GM12878 (cell line): ENCODE data around the gene POTEF. TPM values are rescaled to one million over a fixed set of nuclear protein-coding genes. Genes with fewer than 3 reads are reported as not detected.
A peak's percentile ranks its signal among the peaks of the same experiment; 100 is the strongest.
"Not testable (repeated sequence)": the region's sequence is repeated elsewhere in the genome, so short reads cannot be mapped to it uniquely, and the experiment has no call there.

Source experiments
- ATAC-seq: fragments of 200-7000 bp; cut with Tn5 transposase; 3 replicates; pipeline ENCODE4 v1.9.1; 2020; ENCODE audit warnings: mild to moderate bottlenecking, moderate library complexity
- BruUV-seq: library from RNA; stranded (reverse); fragments of 400-500 nt; replicated peaks from 2 replicates; lab custom pipeline; 2021; lab: Mats Ljungman, UMichigan
- CTCF ChIA-PET: fragments of 300-600 bp; sonication (Branson Sonifier 250); formaldehyde crosslinking; extraction: SDS; loops from one replicate; lab custom pipeline; 2021; ENCODE audit warnings: inconsistent platforms; lab: Yijun Ruan, JAX
- POLR2A ChIA-PET: fragments of 350-600 bp; formaldehyde crosslinking; extraction: SDS; loops from one replicate; lab custom pipeline; 2021; ENCODE audit warnings: inconsistent platforms; lab: Charles Lee
- RAD21 ChIA-PET: fragments of 300-600 bp; sonication (Branson Sonifier 250); formaldehyde crosslinking; loops from one replicate; lab custom pipeline; 2023; ENCODE audit warnings: antibody characterized with exemption; ENCODE audit not compliant: unreplicated experiment; lab: Charles Lee
- SMC1A ChIA-PET: fragments of 300-600 bp; sonication (Branson Sonifier 250); formaldehyde crosslinking; loops from one replicate; lab custom pipeline; 2023; ENCODE audit not compliant: unreplicated experiment, uncharacterized antibody; lab: Charles Lee
- DNase-seq: peaks from one replicate; pipeline ENCODE4 v3.0.0-alpha.2; 2011; ENCODE audit warnings: low read depth, low spot score
- FAIRE-seq: peaks from 3 replicates; lab custom pipeline; 2011; peaks lifted over from hg19 to GRCh38; lab: Jason Lieb, UNC
- H2AFZ ChIP-seq: 2 replicates; pipeline ENCODE4 v1.6.0; 2011; ENCODE audit warnings: low read depth, low read length, control low read depth; ENCODE audit not compliant: control insufficient read depth
- H3K27ac ChIP-seq: 2 replicates; pipeline ENCODE4 v1.5.1; 2011; ENCODE audit warnings: control low read depth; ENCODE audit not compliant: control insufficient read depth, insufficient read depth
- H3K27me3 ChIP-seq, 2 experiments: replicated peaks in 1 of 2; 2 replicates each; pipeline versions ENCODE4 v1.6.0 to v1.6.1; 2011; ENCODE audit warnings: low read length in 1 of 2; ENCODE audit not compliant: control insufficient read depth in 2 of 2, insufficient read depth in 2 of 2
- H3K36me3 ChIP-seq, 2 experiments: 2 replicates each; pipeline ENCODE4 v1.5.1; 2011; ENCODE audit warnings: low read length in 1 of 2; ENCODE audit not compliant: control insufficient read depth in 2 of 2, insufficient read depth in 2 of 2
- H3K4me1 ChIP-seq: 2 replicates; pipeline ENCODE4 v1.6.1; 2011; ENCODE audit warnings: mild to moderate bottlenecking, low read length, moderate library complexity, mixed read lengths; ENCODE audit not compliant: control insufficient read depth, insufficient read depth
- H3K4me2 ChIP-seq: 2 replicates; pipeline ENCODE4 v1.6.0; 2011; ENCODE audit warnings: control low read depth; ENCODE audit not compliant: control insufficient read depth, insufficient read depth
- H3K4me3 ChIP-seq: fragments of 200-600 bp; sonication (generic); 2 replicates; pipeline ENCODE4 v1.5.1; 2016
- H3K79me2 ChIP-seq: 2 replicates; pipeline ENCODE4 v1.6.0; 2011; ENCODE audit warnings: low read length; ENCODE audit not compliant: control insufficient read depth, insufficient read depth
- H3K9ac ChIP-seq: 2 replicates; pipeline ENCODE4 v1.8.0; 2011; ENCODE audit warnings: low read length, control low read depth, mixed read lengths; ENCODE audit not compliant: control insufficient read depth, insufficient read depth
- H3K9me3 ChIP-seq: replicated peaks from 3 replicates; pipeline ENCODE4 v1.5.1; 2011; ENCODE audit warnings: mild to moderate bottlenecking, low read length; ENCODE audit not compliant: control insufficient read depth, insufficient read depth
- H4K20me1 ChIP-seq: 2 replicates; pipeline ENCODE4 v1.6.0; 2011; ENCODE audit not compliant: control insufficient read depth, insufficient read depth
- CTCF ChIP-seq, 3 experiments: IDR thresholded peaks in 2 of 3; conservative IDR thresholded peaks in 1 of 3; 2 replicates each; pipeline ENCODE4 v1.5.1; 2011; ENCODE audit warnings: low read depth in 3 of 3, low read length in 3 of 3, mild to moderate bottlenecking in 3 of 3, control low read depth in 2 of 3, moderate library complexity in 2 of 3, inconsistent platforms in 1 of 3, mixed read lengths in 1 of 3; ENCODE audit not compliant: control insufficient read depth in 2 of 3, insufficient read depth in 1 of 3; ENCODE audit errors: extremely low read depth in 1 of 3
- POLR2AphosphoS5 ChIP-seq: IDR thresholded peaks from 2 replicates; pipeline ENCODE4 v1.6.1; 2011; ENCODE audit warnings: mild to moderate bottlenecking, low read length, inconsistent platforms
- RAD21 ChIP-seq: IDR thresholded peaks from 2 replicates; pipeline ENCODE4 v1.6.1; 2011; ENCODE audit warnings: mild to moderate bottlenecking, low read depth, low read length, moderate library complexity; ENCODE audit not compliant: insufficient read depth
- SMARCA5 ChIP-seq: fragments of 450-650 bp; IDR thresholded peaks from 2 replicates; pipeline ENCODE4 v1.6.1; 2017; ENCODE audit warnings: mild to moderate bottlenecking
- SMC3 ChIP-seq: IDR thresholded peaks from 2 replicates; pipeline ENCODE4 v1.6.1; 2011; ENCODE audit warnings: low read length, improper control_type of control experiment, borderline replicate concordance
- TCF12 ChIP-seq: IDR thresholded peaks from 2 replicates; pipeline ENCODE4 v1.6.1; 2011; ENCODE audit warnings: low read depth, mild to moderate bottlenecking, low read length
- YY1 ChIP-seq: IDR thresholded peaks from 2 replicates; pipeline ENCODE4 v1.6.1; 2011; ENCODE audit warnings: low read depth, mild to moderate bottlenecking, low read length
- WGBS: methylation state at CpG from one replicate; pipeline ENCODE4 v1.1.6; 2016; ENCODE audit warnings: low lambda C conversion rate; ENCODE audit not compliant: insufficient replicate concordance, insufficient coverage; ENCODE audit errors: missing lambda C conversion rate; 5-methylcytosine and 5-hydroxymethylcytosine counted together
- in situ Hi-C: fragments of 300-500 bp; cut with MboI; formaldehyde crosslinking; loops from 9 replicates; pipeline ENCODE4 v1.14.3; 2018; ENCODE audit warnings: mixed read lengths
- intact Hi-C: fragments of 100-400 bp; cut with micrococcal nuclease; formaldehyde crosslinking; loops from one replicate; pipeline ENCODE4 v1.14.2; 2022; ENCODE audit not compliant: unreplicated experiment
- polyA plus RNA-seq, 11 experiments: library from polyadenylated mRNA; depleted of rRNA in 4 of 11; unstranded in 6 of 11; stranded (reverse) in 5 of 11; fragments of >200 nt; fragmentation: Nextera tagmentation in 4 of 11; fragmentation: Illumina TruSeq in 1 of 11; extraction: Ambion mirVana in 4 of 11; extraction: Trizol in 1 of 11; gene quantifications; 1 replicate in 1 of 11; 2 replicates in 10 of 11; pipeline versions ENCODE4 v1.2.1 to v1.2.3, GENCODE V29; 2011 to 2016; ENCODE audit warnings: inconsistent platforms in 2 of 11, missing spikeins in 2 of 11, low read depth in 1 of 11
- total RNA-seq, 4 experiments: library from RNA; depleted of rRNA in 3 of 4; stranded (reverse); fragments of >200 nt in 3 of 4; fragmentation: Illumina TruSeq in 1 of 4; extraction: Trizol in 1 of 4; gene quantifications; 2 replicates each; pipeline versions ENCODE4 v1.2.1 to v1.2.3, GENCODE V29; 2013 to 2021

Gene POTEF
- total and polyA plus RNA-seq, 10 of the 15 experiments (the other 5 are each of a cell fraction or from before 2014, with no cell fraction given): 0.03 TPM; not detected in 9

GRCh38 chr2:130156624-130157004 is 27.6 kb upstream of the POTEF start:
- FAIRE-seq (no peak), ATAC-seq (no peak), DNase-seq (no peak)
- WGBS: 91% methylated on average over 9 of the region's 9 CpGs
- Histone ChIP-seq H3K27me3 (no peaks in the 10 kb centered on the region), H3K79me2 (no peaks in the 10 kb centered on the region), H3K36me3 (peaks cover 0 to 22% of the 10 kb centered on the region in 2 experiments; a peak in 2 of 4 replicates), H2AFZ (no peak overlapping the region), H4K20me1 (no peaks in the 10 kb centered on the region), H3K9me3 (no peaks in the 10 kb centered on the region), H3K4me1 (peaks cover 18% of the 10 kb centered on the region), H3K4me3 (no peak overlapping the region), H3K27ac (no peak overlapping the region), H3K4me2 (no peak overlapping the region), H3K9ac (no peak overlapping the region)
- RAD21 ChIA-PET: interaction anchor here (1.4 kb wide), 1 partner anchor 176 kb away, joined by 12 read pairs; no protein-coding TSS in a partner anchor
- CTCF ChIA-PET: interaction anchor here (1.4 kb wide), 2 partner anchors 175 to 185 kb away, joined by 4 to 17 read pairs; no protein-coding TSS in a partner anchor
- no TSS peak for BruUV-seq
- SMC1A ChIA-PET: interaction anchor here (1.0 kb wide), 1 partner anchor 176 kb away, joined by 4 read pairs; no protein-coding TSS in a partner anchor
- in situ Hi-C loops: loop anchor here (5.0 to 10.0 kb wide), 2 partner anchors 181 to 1518 kb away; no protein-coding TSS in a partner anchor
- POLR2A ChIA-PET: no interaction called here
- intact Hi-C loops: loop anchor here (1.0 kb wide), 1 partner anchor 176 kb away; no protein-coding TSS in a partner anchor
- TF ChIP-seq TCF12: no peak
- peak; percentile 49; the same call in 1 of the 2 replicates for TF ChIP-seq SMARCA5

GRCh38 chr2:130155956-130156623 is 27.1 kb upstream of the POTEF start:
- intact Hi-C loops: loop anchor here (1.0 kb wide), 1 partner anchor 176 kb away; no protein-coding TSS in a partner anchor
- DNase-seq, H3K4me3 ChIP-seq, H3K27ac ChIP-seq, H3K27me3 ChIP-seq, H3K4me2 ChIP-seq, H2AFZ ChIP-seq, BruUV-seq, H3K9me3 ChIP-seq, H3K79me2 ChIP-seq, POLR2A ChIA-PET, H3K9ac ChIP-seq, H4K20me1 ChIP-seq: not testable (repeated sequence)
- WGBS: 73% methylated on average over 16 of the region's 16 CpGs
- H3K36me3 ChIP-seq: peaks cover 0 to 22% of the 10 kb centered on the region in 2 experiments; a peak in 2 of 4 replicates
- in situ Hi-C loops: loop anchor here (5.0 to 10.0 kb wide), 2 partner anchors 181 to 1519 kb away; no protein-coding TSS in a partner anchor
- SMC1A ChIA-PET: interaction anchor here (1.0 kb wide), 1 partner anchor 177 kb away, joined by 4 read pairs; no protein-coding TSS in a partner anchor
- peaks cover 18% of the 10 kb centered on the region for H3K4me1 ChIP-seq
- ATAC-seq: peak; percentile 49
- TF ChIP-seq CTCF (IDR thresholded peaks at IDR 0.05 in 2 of 3, conservative IDR thresholded peaks at IDR 0.05 in 1 of 3; ENCODE audit: control insufficient read depth in 2 of 3, extremely low read depth in 1 of 3, insufficient read depth in 1 of 3, low read depth in 3 of 3, low read length in 3 of 3): peak; percentile 38 to 69 (median 47)
- 0 out of 2 replicates have a peak, but pooled peaks have one; percentile 15 for TF ChIP-seq YY1
- TF ChIP-seq SMC3: peak; percentile 34; the same call in 1 of the 2 replicates
- TF ChIP-seq POLR2AphosphoS5: 0 out of 2 replicates have a peak, but pooled peaks have one; percentile 46
- TF ChIP-seq RAD21: peak; percentile 49
- CTCF ChIA-PET: interaction anchor here (1.1 to 1.4 kb wide), 3 partner anchors 176 to 185 kb away, joined by 4 to 17 read pairs (median 10); no protein-coding TSS in a partner anchor
- RAD21 ChIA-PET: interaction anchor here (1.4 kb wide), 1 partner anchor 177 kb away, joined by 12 read pairs; no protein-coding TSS in a partner anchor
- FAIRE-seq: peak; percentile 78
